T-helper 9 cell (primary cell): ENCODE results near the gene ARPP19.
"Not testable (repeated sequence)": the region's sequence is repeated elsewhere in the genome, so short reads cannot be mapped to it uniquely, and the experiment has no call there.

Experiments
- DNase-seq: peaks from one replicate; pipeline ENCODE4 v3.0.0-alpha.2; 2020
- total RNA-seq, 2 donors: gene quantifications; one replicate each; lab custom pipeline; 2026; lab: John Stamatoyannopoulos, UW

The ARPP19 gene, protein sequence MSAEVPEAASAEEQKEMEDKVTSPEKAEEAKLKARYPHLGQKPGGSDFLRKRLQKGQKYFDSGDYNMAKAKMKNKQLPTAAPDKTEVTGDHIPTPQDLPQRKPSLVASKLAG
- total RNA-seq, result 209 to 235 reads per million in 2 donors

GRCh38 chr15:52568601-52569585 lies at the start of gene ARPP19:
Gene ARPP19 (minus strand): TSS chr15:52569030. CDS start chr15:52568892, 138 bp downstream.
- DNase-seq, result peak; percentile 66

- DNase-seq, result no peak
These were observed 48.2 kb upstream of the ARPP19 start for GRCh38 chr15:52617026-52617425.

GRCh38 chr15:52615302-52615701 lies 46.5 kb upstream of the ARPP19 start:
- DNase-seq, result no peak

- DNase-seq, result no peak
These were observed 40.8 kb upstream of the ARPP19 start for GRCh38 chr15:52609593-52609992.

GRCh38 chr15:52584414-52584813 lies 15.6 kb upstream of the ARPP19 start:
- DNase-seq, result no peak

DNA sequence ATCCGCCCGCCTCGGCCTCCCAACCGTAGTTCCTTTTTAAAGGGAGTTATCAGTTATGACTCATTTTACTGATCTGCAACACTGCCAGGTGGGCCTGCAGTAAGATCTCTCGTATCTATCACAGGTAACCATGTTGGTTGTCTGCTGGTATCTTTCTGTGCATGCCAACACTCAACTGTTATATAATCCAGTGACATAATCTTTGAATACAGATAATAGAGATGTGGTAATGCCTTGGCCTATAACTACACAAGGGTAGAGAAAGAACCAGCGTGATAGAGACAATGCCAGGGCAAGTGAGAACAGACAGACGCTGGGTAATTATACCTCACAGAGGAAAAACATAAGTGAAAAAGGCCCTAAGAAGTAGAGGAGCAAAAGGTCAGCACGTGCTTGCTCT lies 11.0 kb upstream of the ARPP19 start:
- no peak for DNase-seq

DNA sequence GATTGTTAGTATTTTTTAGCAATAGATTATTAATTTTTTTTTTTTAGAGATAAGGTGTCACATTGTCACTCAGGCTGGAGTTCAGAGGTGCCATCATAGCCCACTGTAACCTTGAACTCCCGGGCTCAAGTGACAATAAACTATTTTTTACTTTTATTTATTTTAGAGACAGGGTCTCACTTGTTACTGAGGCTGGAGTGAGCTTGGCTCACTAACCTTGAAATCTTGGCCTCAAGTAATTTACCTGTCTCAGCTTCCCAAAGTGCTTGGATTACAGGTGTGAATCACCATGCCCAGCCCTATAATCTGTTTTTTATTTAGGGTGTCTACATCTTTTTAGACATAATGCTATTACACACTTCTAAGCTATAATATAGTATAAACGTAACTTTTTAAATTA lies 7.9 kb upstream of the ARPP19 start:
- no peak for DNase-seq

- not testable (repeated sequence) for DNase-seq
These were observed 6.7 kb upstream of the ARPP19 start for GRCh38 chr15:52575573-52575972.

- DNase-seq, result no peak
These were observed 6.2 kb upstream of the ARPP19 start for GRCh38 chr15:52575072-52575471.

DNA sequence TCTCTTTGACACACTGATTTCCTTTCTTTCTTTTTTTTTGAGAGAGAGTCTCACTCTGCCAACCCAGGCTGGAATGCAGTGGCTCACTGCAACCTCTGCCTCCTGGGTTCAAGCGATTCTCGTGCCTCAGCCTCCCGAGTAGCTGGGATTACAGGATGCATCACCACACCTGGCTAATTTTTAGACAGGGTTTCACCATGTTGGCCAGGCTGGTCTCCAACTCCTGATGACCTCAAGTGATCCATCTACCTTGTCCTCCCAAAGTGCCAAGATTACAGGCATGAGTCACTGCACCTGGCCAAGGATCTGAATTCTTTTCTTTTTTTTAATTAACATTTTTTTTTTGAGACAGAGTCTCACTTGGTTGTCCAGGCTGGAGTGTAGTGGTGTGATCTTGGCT lies 5.8 kb upstream of the ARPP19 start:
- not testable (repeated sequence) for DNase-seq

GRCh38 chr15:52567871-52568600 lies 794 bp downstream of the ARPP19 start:
- peak; percentile 17 for DNase-seq

- no peak for DNase-seq
These were observed 1.9 kb downstream of the ARPP19 start for GRCh38 chr15:52566889-52567288.

DNA sequence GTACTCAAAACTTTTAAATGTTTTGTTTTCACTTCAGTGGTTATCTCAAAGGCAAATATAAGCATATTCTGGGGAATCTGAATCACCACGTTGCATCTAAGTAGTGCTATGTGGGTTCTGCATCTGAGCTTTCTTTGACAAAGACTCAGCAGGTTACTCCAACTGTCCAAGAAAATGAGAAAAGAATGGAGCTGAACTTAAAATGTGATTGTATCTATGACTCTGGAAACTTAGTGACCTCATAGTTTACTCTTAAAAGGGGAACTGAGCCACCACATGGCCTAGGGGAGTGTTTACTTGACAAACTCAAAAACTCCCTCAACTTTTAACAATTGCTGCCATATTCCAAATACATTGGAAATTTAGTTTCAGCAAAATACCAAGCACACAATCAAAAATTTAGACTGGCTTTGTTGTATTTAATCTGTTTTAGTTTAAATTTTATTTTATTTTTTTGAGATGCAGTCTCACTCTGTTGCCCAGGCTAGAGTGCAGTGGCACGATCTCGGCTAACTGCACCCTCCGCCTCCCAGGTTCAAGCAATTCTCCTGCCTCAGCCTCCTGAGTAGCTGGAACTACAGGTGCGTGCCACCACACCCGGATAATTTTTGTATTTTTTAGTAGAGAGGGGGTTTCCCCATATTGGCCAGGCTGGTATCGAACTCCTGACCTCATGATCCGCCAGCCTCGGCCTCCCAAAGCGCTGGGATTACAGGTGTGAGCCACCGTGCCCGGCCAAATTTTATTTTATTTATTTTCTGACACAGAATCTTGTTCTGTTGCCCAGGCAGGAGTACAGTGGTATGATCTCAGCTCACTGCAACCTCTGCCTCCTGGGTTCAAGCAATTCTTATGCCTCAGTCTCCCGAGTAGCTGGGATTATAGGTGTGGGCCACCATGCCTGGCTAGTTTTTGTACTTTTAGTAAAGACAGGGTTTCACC lies 3.1 kb downstream of the ARPP19 start:
- not testable (repeated sequence) for DNase-seq

- no peak for DNase-seq
These were observed 5.2 kb downstream of the ARPP19 start for GRCh38 chr15:52563501-52564060.

GRCh38 chr15:52559575-52559974 lies 9.3 kb downstream of the ARPP19 start:
- DNase-seq, result no peak

DNA sequence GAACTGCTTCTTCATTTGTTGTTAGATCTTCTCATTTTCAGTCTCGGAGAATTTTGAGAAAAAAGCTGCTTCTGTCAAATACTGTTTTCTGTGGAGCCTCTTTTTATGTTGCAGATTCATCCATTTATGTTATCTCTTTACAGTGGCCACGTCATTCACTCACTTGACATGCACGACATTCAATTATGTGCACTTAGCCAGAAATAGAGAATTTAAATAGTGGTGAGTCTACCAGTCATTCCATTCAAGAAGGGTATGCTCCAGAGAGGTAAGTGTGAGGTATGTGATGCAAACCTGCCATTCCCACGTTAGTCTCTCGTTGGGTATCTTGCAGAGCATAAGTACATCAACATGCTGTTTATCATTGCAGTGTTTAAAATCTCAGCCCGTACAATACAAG lies 9.8 kb downstream of the ARPP19 start:
- DNase-seq, result no peak

DNA sequence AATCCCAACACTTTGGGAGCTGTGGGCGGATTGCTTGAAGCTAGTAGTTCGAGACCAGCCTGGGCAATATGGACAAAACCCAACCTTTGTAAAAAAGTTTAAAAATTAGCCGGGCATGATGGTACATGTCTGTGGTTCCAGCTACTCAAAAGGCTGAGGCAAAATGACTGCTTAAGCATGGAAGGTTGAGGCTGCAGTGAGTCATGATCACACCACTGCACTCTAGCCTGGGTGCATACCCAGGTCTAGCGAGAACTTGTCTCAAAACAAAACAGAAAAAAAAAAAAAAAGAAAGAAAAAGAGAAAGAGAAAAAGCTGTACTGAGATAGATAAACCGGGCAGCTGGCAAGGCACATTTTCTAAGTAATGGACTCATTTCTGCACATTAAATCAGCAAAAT lies 10.6 kb downstream of the ARPP19 start:
- no peak for DNase-seq

DNA sequence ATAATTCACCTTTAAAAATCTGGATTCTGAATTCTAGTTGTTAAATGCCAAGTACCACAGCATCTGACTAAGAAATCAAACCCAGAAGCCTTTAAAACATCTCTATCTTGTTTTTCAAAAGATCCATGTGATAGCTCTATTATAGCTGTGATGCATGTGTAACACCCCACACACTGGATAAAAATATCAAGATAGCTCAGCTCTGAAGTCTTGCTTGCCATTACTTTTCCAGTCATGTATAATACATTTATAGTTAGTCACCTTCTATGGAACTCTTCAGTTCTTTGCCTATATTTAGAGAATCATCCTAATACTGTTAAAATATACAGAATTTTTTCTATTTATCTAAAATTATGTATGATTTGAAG lies 11.6 kb downstream of the ARPP19 start:
- DNase-seq, result no peak

DNA sequence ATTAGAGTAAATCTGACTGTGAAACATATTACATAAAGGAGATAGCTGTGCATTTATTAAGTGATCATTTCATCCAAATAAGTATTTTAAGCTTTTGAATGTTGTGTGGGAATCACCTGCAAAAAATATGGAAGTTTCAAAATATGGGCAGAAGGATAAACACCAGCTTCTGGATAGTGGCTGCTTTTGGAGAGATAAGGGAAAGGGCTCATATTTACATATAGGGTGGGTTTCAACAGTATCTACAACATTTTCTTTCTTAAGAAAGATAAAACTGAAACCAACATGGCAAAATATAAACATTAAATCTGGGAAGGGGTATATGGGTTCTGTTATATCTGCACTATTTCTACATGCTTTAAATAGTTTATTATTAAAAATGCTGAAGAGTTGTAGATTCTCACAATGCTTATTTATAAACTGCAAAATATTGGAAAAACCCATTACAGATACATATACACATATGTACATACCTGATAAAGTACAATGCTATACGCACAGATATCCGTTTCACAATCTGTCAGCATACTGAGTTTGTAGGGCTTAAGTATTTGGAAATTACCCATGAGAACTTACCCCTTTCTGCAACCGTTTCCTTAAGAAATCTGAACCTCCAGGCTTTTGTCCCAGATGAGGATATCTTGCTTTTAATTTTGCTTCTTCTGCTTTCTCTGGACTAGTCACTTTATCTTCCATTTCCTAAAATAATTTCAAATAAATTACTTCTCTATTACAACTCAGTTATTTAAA lies 12.1 kb downstream of the ARPP19 start:
- no peak for DNase-seq

DNA sequence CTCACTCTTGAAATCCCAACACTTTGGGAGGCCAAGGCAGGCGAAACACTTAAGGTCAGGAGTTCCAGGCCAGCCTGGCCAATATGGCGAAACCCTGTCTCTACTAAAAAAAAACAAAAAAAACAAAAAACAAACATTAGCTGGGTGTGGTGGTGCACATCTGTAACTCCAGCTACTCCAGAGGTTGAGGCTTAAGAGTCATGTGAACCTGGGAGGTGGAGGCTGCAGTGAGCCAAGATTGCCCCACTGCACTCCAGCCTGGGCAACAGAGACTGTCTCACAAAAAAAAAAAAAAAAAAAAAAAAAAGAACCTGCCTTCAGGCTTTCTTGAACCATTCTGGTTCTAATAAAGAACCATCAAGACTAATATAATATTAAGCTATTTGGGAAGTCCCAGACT lies 16.5 kb downstream of the ARPP19 start:
- DNase-seq, result no peak

DNA sequence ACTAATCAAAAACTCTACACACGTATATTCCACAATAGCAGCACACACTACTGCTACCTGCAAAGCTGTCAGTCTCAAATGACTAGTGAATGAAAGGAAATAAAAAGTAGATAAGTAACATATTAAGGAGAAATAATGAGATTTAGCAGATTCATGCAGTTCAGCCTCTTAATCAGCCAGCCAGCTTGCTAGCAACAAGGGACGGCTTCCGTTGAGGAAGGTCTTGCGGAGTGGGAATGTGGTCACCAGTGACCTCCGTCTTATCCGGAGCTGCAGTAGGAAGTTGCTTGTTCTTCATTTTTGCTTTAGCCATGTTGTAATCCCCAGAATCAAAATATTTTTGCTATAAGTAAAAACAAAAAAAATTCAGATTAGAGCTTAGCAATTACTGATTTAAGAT lies 17.1 kb downstream of the ARPP19 start:
- DNase-seq, result no peak
